Left kidney (tissue), 2 donors: ENCODE results near the gene CRAT. TPM values are rescaled to one million over a fixed set of nuclear protein-coding genes. Genes with fewer than 3 reads are reported as not detected.
"Not testable (repeated sequence)": the region's sequence is repeated elsewhere in the genome, so short reads cannot be mapped to it uniquely, and the experiment has no call there.

Experiments used
- DNase-seq: peaks from one replicate; pipeline ENCODE4 v3.0.0-alpha.2; 2013
- polyA plus RNA-seq: library from polyadenylated mRNA; unstranded; fragments of 120-200 nt; gene quantifications from one replicate; pipeline ENCODE4 v1.2.1, GENCODE V29; 2013; ENCODE audit not compliant: insufficient read length

Gene CRAT
- polyA plus RNA-seq, 1 donor = 39.2 TPM

DNA sequence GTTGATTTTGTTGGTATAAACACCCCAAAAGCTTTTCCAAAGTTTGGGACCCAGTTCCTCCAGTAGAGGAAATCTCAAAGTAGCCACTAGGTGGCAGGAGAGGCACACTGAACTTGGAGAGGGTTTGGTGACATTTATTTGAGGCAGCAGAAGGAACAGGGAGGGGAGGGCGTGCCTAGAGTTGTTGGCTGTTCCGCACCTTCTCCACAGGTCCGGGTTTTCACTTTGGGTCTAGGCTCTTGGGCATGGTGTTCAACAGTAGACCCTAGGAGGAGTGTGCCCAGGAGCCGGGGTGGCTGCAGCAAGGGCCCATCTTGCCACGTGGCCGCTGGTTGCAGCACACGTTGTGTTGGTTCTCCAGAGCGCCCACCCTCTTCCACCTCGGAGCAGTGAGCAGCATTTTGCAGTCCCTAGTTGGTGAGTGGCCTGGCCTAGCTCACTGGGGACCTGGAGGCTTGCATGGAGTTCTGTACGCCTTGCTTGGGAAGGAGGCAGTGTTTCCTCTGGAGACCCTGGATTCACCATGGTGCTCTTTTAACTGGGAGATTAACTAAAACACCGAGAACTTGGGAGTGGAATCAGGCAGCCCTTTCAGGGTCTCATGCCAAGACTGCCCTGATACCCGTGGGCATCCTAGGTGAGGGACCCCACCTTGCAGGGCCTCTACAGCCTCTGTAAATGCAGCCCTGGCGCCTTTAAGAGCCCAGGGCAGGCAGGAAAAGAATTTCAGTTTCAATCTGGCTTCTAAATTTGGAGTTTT is 28.8 kb upstream of the CRAT start:
- peak; percentile 91 for DNase-seq

DNA sequence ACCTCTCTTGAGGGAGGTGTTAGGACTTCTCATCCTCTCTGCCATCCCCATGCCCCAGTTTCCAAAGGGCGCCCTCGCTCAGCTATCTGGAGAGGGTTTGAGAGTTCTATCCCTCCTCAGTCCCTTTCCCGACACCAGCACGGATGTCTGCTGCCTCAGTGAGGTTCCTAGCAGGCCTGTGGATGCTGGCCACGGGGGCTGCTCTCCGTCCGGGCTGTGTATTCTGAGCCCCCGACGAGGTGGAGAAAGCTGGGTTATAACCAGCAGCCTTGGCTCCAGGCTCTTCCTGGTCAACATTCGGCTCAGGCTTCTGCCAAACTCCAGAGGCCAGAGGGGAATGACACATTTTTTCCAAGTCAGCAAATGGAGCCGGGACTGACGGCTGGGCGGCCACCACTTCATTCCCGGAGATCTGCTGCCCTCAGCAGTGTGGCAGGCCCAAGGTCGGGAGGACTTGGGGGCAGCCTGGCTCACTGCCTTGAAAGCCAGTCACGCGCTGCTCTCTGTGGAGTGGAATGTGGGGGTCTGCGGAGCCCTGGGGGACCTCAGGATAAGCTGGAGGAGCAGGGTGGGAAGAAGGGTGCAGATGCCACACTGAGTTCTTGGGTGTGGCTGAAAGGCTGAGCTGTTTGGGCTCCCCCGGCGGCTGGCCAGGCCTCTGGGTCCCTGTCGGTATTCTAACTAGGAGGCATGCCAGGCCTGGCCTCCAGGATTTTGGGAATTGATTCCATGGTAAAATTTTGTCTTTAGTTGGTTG is 28.1 kb upstream of the CRAT start:
- DNase-seq = no peak

DNA sequence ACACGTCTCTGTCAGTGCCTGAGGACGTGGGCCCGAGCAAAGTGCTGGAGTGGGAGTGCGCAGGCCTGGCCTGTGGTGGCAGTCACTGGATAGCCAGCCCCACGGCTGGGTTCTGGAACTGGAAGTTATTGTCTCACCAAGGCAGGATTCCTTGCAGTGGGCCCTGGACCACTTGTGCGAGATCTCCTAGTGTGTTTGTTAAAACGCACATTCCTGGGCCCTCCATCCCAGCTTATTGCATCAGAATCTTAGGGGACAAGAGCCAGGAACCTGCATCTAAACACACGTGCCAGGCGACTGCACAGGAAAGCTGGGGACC is 27.5 kb upstream of the CRAT start:
- no peak for DNase-seq

DNA sequence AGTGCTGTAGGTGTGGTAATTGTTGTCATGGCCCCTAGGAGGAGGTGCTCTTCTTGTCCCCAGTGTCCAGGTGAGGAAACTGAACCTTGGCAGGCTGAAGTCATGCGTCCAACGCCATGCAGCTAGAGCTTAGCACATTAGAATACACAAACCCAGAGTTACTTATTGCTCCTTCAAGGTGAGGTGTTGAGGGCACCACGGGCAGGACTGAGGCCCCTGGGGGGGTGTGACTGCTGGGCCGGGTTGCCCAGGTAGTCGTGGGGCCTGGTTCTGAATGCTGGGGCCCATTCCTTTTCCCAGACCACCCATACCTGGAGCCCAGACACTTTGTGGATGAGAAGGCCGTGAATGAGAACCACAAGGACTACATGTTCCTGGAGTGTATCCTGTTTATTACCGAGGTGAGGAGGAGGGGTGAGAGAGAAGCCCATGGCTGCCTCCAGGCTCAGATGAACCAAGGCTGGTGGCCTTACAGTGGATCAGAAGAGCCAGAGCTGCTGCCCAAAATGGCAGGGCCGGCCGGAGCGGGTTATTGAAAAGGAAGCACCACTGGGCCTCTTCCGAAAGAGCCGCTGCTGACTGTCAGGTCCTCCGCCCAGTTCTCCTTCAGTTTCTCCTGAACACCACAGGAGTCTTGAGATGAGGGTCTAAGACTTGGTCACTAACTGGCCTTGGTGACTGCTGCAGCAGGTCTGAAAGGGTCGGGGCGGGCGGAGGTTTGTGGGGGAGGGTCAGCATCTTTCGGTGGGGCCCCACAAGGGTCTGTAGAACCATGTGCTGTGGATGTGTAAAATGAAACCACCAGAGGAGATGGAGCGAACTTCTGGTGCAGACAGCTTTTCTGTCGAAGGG is 26.9 kb upstream of the CRAT start:
- DNase-seq = no peak

DNA sequence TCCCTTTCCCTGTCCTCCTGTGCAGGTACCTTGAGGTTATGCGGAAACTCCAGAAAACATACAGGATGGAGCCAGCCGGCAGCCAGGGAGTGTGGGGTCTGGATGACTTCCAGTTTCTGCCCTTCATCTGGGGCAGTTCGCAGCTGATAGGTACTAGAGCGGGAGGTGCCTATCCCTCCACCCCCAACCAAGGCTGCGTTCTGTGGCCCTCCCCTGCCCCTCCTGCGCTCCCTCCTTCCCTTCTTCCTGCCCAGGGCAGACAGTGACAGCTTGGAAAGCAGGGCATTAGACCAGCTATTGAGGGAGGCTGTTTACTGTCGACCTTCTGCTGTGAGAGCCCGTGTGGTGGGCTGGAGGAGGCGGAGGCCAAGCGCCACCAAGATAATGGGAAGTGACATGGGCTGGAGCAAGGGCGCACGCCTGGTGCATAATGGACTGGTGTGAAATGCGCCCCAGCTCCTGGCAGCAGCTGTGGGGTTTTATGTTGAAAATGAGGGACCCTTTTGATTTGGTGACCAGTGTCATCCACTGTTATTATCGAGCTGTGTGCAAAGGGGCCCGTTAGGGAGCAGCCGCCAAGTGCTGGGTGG is 25.9 kb upstream of the CRAT start:
- DNase-seq = no peak

DNA sequence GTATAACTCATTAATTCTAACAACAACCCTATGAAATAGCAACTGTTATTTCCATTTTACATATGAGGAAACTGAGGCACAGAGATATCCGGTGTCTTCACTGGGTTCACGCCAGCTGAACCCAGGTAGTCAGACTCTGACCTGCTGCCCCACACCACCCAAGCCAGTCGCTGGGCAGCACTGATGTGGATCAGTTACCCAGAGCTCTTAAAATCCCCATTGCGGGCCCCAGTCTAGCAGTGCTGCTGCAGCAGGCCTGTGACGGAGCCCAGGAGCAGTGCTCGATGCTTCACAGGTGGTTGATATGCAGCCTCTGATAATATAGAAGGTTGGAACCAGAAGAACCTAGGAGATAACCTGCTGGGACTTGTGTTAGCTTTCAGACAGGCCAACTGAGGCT is 24.9 kb upstream of the CRAT start:
- no peak for DNase-seq

DNA sequence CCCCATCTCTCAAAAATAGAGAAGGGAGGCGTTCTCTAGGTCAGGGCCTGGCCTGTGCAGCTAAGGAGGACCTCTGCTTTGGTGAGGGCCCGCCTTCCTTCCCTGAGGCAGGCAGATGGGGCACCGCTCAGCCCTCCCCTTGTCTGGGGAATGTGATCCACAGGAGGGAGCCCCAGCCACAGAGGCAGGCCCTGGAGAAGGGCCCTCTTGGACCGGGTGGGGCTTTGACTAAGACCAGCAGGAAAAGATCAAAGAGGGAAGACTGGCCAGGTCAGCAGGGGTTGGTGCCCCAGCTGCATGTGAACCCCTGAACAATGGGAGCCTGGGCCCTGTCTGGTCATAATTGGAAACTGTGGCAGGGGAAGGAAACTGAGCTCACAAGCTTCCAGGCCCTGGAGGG is 22.5 kb upstream of the CRAT start:
- DNase-seq = no peak

DNA sequence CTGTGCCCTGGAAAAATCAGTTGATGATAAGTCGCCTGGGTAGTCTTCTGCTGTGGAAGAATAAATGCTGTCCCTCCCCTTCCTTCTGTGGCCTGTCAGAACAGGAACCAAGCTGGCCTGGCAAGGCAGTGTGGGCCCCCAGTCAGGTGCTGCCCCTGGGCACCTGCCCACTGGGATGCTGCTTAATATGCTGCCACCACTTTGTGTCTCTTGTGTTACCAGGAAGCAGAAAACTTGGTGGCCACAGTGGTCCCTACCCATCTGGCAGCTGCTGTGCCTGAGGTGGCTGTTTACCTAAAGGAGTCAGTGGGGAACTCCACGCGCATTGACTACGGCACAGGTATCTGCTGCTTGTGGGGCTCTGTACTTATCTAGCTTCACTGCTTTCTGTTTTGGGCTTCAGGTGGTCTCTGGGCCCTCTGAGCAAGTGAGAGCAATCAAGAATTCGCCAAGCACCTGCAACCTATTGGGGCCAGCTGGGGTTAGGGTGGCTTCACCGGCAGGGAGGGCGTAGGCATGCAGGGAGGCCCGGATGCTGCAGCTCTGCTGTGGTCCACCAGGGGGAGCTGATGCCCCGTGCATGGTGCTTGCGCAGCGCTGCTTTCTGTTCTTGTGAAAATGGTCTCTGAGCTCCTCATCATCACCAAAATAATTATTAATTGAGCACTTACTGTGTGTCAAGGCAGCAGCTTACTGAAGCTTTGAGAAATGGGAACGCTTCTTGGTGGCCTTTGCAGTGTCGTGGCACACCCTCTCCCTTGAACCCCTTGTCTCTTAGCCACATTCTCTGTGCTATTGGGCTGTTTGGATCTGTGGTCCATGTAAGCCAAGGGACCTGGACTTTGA is 20.9 kb upstream of the CRAT start:
- no peak for DNase-seq

DNA sequence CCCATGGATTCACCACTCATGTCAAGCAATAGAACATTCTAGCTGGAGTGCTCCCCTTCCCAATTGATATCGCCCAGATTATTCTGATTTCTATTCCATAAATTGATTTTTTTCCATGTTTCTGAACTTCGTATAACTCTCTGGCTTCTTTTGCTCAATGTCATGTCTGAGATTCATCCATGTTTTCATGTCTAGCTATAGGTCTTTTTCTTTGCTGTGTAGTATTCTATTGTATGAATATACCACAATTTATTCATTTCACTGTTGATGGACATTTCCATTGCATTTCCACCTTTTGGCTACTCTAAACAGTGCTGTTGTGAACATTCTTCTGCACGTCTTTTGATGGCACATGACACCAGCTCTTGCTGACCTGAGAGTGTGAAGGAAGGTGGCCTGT is 20.2 kb upstream of the CRAT start:
- no peak for DNase-seq

DNA sequence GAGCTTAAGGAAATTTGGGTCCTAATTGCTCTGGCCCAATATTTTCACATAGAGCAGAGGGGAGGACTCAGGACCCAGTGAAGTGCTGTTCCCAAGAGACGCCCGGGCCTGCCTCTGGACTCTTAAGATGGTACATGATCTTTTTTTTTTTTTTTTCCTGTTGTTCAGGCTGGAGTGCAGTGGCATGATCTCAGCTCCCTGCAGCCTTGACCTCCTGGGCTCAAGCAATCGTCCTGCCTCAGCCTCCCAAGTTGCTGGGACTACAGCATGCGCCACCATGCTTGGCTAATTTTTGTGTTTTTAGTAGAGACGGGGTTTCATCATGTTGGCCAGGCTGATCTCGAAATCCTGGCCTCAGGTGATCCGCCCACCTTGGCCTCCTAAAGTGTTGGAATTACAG is 19.7 kb upstream of the CRAT start:
- DNase-seq = not testable (repeated sequence)

DNA sequence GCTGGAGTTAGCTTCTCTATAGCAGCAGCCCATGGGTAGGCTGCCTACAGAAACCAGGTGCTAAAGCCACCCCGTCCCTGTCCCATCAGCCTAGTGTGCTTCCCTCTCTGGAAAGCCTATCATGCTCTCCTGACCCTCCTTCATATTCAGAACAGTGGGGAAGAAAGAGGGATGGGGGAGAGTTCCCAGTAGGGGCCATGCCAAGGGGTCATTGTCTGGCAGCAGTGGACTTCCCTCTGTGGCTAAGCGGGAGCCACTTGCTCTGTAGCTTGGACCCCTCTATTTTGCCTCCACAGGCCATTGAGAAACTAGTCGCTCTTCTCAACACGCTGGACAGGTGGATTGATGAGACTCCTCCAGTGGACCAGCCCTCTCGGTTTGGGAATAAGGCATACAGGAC is 18.1 kb upstream of the CRAT start:
- no peak for DNase-seq

DNA sequence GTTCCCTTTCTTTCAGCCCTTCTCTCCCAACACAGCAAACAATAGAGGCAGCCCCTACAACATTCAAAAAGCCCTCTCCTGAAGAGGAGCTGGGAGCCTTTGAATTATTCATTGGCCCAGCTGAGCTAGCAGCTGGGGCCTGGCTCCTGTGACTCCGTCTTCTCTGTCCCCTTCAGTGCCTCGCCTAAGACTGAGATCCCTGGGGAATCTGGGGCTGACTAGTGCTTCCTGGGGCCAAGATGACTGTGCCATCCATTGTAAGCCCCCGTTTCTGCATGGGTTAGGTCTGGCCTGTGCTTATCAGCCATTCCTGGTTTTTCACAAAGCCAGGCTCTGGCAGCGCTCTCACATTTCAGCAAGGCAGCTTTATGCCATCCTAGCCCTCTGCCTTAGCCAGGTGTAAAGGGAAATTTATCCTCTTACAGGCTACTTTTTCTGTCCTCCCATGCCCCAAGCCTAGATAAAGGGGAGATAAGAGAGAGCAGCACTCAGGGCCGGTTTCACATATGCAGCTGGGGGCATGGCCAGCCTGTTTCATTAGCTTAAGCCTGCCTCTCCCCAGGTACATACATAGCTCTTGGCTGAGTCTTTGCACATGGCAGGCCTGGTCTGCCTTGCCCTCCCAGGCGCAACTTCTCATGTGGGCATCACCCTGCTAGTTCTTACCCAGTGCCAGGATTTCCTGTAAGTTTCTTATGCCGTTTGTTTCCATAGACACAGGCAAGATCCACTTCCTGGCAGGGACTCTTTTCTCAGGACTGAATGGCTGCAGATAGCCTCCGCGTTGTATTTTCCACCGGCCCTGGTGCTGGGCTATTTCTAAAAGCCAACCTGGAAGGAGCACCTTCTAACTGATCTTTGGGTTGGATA is 16.4 kb upstream of the CRAT start:
- no peak for DNase-seq

DNA sequence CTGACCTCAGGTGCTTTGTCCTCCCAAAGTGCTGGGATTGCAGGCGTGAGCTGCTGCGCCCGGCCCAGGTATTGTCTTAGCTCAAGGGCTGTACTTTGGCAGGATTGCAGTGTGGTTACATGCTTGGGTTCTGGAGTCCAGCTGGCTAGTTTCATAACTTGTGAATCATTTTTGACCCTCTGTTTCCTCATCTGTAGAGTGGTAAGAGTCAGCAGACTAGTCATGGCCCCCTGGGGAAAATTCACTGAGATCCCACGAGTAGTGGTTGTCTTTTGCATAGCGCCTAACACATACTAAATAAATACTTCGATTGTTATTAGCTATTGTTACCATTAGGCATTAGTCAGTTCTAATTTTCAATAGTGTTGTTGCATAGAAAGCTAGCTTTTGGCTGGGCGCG is 14.9 kb upstream of the CRAT start:
- no peak for DNase-seq

DNA sequence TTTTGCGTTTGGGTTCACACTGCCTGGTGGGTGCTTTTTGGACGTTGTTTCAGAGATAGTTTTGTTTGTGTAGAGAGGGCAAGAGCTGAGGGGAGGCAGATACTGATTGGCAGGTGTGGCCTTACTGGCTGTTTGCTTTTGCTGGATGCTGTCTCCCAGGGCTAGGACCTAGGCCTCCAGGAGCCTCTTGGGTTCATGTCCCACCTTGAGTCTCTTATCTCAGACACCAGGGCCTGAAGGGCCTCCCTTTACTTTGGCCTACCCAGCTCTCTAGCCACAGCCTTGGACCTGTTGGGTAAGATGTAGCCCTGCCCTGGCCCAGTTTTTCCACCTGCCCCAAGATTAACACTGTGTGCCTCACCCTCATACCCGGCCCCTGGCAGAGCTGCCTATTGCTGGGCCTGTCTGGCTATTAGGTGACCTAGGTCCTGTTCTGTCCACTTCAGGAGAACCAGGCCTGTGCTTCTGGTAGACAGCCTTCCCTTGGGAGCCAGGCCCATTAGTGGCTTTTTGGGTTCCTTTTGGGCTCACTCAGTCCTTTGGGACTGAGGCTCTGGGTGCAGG is 14.0 kb upstream of the CRAT start:
- no peak for DNase-seq

DNA sequence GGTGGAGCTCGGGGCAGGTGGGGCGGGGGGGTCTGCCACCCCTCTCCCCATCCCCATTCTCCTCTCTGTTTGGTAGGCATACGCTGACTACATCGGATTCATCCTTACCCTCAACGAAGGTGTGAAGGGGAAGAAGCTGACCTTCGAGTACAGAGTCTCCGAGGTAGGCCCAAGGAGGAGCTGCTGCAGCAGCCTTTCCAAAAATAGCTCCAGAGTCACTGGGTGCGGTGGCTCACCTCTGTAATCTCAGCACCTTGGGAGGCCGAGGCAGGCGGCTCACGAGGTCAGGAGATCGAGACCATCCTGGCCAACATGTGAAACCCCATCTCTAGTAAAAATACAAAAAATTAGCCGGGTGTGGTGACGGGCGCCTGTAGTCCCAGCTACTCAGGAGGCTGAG is 12.4 kb upstream of the CRAT start:
- DNase-seq = not testable (repeated sequence)

DNA sequence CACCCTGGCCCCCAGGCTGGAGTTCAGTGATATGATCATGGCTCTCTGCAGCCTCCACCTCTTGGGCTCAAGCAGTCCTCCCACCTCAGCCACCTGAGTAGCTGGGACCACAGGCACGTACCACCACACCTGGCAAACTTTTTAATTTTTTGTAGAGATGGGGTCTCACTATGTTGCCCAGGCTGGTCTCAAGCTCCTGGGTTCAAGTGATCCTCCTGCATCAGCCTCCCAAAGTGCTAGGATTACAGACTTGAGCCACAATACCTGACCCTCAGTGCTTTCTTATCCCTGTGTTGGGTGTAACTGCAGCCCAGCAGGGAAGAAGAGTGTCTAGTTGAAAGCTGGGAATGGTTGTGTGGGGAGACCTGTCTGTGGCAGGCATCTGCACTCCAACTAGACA is 11.5 kb upstream of the CRAT start:
- DNase-seq = no peak

DNA sequence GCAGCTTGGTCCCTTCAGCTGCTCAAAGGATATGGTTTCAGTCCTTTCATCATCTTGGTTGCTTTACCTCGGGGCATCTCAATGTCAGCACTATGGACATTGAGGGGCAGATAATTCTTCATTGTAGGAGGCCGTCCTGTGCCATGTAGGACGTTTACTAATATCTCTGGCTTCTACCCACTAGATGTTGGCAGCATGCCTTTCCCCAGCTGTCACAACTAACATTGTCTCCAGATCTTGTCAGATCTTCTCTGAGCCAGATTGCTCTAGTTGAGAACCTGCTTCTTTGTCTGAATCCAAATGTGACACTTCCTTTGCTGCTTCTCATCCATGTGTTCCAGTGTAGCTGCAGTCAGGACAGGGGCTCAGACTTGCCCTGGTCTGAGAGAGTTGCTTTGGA is 10.9 kb upstream of the CRAT start:
- DNase-seq = no peak

DNA sequence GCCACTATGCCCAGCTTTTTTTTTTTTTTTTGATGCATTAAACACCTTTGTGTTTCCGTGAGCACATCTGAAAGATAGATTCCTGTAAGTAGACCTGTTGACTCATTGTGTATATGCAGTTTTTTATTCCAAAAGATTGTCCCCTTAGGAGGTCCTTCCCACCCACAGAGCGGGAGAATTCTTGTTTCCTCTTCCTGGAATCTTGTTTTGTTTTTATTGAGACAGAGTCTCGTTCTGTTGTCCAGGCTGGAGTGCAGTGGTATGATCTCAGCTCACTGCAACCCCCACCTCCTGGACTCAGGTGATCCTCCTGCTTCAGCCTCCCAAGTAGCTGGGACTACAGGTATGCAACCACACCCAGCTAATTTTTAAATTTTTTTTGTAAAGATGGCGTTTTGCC is 8.2 kb upstream of the CRAT start:
- DNase-seq = no peak

DNA sequence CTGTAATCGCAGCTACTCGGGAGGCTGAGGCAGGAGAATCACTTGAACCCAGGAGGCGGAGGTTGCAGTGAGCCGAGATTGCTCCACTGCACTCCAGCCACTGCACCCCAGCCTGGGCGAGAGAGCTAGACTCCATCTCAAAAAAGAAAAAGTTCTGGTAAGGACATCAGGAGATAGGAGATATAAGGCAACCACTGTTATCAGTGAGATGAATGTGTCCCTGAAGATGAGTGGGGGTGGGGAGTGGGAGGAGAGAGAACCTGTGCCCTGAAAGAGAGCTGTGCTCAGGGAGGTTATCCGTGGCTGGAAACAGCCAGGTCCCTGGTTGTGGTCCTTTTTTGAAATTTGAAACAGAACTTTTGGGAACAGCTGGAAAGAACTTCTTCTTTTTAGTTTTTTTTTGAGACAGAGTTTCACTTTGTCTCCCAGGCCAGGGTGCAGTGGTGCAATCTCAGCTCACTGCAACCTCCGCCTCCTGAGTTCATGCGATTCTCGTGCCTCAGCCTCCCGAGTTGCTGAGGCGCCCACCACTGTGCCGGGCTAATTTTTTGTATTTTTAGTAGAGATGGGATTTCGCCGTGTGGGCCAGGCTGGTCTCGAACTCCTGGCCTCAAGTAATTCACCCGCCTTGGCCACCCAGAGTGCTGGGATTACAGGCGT is 3.2 kb upstream of the CRAT start:
- DNase-seq = no peak

DNA sequence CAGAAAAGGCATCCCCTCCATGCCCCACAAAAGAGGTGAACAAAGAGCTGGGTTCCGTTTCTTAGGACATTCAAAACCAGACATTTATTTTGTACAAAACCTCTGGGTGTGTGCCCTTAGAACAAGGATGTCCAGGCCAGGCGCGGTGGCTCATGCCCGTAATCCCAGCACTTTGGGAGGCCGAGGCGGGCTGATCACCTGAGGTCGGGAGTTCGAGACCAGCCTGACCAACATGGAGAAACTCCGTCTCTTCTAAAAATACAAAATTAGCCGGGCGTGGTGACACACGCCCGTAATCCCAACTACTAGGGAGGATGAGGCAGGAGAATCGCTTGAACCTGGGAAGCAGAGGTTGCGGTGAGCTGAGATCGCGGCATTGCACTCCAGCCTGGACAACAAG is 1.9 kb upstream of the CRAT start:
- not testable (repeated sequence) for DNase-seq
